DOHH2 (cell line): ENCODE measurements around the gene CCDC87.

ENCODE experiments used
- CTCF ChIP-seq: fragments of 200-600 bp; sonication (generic); IDR thresholded peaks from one replicate; pipeline ENCODE4 v1.5.1; 2014; ENCODE audit warnings: antibody characterized with exemption, mild to moderate bottlenecking, low read depth, low read length; ENCODE audit not compliant: poor library complexity, severe bottlenecking
- EZH2phosphoT487 ChIP-seq: fragments of 200-600 bp; sonication (generic); IDR thresholded peaks from 2 replicates; pipeline ENCODE4 v1.6.1; 2017; ENCODE audit warnings: borderline replicate concordance, mild to moderate bottlenecking, antibody characterized with exemption, low read length, moderate library complexity, mixed read lengths

- TF ChIP-seq CTCF = no peak
- no peak for TF ChIP-seq EZH2phosphoT487
These were observed 45.7 kb downstream of the CCDC87 start for GRCh38 chr11:66546966-66547661.
